ENCODE results near the gene GGACT. TPM values are rescaled to one million over a fixed set of nuclear protein-coding genes. Genes with fewer than 3 reads are reported as not detected.
"Not testable (repeated sequence)": the region's sequence is repeated elsewhere in the genome, so short reads cannot be mapped to it uniquely, and the experiment has no call there.

Gene GGACT
- total and polyA plus RNA-seq, 12 donors: 1.8 to 16.0 (median 10.2) TPM

DNA sequence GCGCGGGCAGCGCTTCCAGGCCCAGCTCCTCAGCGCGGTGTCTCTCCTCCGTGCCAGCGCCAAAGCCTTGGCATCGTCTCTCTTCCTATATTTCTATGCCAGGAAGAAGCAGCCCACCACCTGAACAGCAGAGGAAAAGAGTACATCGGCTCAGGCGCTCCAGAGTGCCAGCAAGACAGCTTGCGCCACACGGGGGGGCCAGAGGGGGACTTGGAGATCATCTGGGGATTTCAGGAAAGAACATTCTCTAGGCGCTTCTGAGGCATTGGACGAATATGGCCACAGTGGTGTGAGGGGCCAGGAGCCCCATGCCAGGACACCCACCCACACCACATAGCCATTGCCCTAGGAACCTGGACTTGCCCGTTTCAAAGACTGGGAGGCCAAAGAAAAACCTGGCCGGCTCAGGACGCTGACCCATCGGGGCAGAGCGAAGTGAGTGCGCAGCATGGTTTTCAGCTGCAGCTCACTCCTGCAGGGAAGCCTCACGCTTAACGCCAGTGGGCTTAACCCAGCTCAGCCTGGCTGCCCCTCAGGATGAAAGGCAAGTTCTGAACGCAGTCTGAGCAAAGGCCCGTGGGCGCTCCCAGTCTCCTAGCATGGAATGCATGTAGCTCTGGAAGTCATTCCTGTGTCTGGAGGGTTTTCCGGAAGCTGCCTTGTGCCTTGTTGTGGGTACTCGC, 62.1 kb downstream of the GGACT start:
- 90 to 98% (median 92%) methylated on average over 19 to 27 of the region's 27 CpGs for WGBS, 4 donors
- Histone ChIP-seq H3K36me3 (replicated peaks in 1 of 2) (peaks cover 0 to 4% of the 10 kb centered on the region in 2 donors), H3K9me3 (replicated peaks in 1 of 3) (no peaks in the 10 kb centered on the region), H3K4me3 (no peak overlapping the region), H3K4me1 (replicated peaks in 1 of 2) (peaks cover 0 to 3% of the 10 kb centered on the region in 2 donors), H3K27me3 (no peaks in the 10 kb centered on the region), H3K27ac (no peak overlapping the region)
- DNase-seq: no peak
- no peak for TF ChIP-seq POLR2A (IDR thresholded peaks at IDR 0.05)
- TF ChIP-seq, protein P1, sequence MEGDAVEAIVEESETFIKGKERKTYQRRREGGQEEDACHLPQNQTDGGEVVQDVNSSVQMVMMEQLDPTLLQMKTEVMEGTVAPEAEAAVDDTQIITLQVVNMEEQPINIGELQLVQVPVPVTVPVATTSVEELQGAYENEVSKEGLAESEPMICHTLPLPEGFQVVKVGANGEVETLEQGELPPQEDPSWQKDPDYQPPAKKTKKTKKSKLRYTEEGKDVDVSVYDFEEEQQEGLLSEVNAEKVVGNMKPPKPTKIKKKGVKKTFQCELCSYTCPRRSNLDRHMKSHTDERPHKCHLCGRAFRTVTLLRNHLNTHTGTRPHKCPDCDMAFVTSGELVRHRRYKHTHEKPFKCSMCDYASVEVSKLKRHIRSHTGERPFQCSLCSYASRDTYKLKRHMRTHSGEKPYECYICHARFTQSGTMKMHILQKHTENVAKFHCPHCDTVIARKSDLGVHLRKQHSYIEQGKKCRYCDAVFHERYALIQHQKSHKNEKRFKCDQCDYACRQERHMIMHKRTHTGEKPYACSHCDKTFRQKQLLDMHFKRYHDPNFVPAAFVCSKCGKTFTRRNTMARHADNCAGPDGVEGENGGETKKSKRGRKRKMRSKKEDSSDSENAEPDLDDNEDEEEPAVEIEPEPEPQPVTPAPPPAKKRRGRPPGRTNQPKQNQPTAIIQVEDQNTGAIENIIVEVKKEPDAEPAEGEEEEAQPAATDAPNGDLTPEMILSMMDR (IDR thresholded peaks at IDR 0.05): no peak
- intact Hi-C loops (cut with DNase I): no loop called here

DNA sequence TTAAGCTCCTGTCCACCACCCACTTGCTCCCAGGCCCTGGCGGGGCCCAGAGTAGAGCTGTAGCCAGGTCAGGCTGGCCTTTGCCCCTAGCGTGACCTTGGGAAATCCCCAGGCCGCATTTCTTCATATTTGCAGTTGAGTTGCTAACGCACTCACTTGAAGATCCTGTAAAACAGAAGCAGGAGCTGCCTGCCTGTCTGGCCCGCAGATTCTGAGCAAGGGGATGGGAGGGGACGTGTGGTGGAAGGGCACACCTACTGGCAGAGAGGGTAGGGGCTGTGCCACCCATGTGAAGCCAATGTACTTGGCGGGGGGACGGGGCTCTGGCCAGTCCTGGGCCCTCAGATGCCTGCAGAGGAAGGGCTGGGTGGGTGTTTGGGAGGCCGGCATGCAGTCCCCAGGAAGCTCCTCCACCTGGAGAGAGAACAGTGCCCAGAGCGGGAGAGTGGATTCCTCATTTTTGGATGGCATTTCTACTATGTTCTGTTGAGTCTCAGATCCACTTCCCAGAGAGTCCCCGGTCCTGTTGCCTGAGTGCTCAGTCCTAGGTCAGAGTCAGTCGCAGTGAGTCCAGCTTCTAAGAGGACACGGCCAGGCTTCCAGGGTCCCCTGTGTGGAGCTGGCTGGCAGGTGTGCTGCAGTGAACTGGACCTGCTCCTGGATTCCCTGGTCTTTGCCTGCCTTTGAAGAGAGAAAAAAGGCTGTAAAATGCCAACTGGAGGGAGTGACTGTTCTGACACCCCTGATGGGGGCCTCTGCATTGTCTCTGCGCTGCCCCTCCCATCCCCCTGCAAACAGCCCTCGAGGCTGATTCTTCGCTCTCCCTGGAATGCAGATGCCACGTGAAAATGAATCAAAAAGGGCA, 62.9 kb downstream of the GGACT start:
- WGBS, 4 donors: 88 to 94% (median 92%) methylated on average over 9 to 17 of the region's 17 CpGs
- peaks cover 0 to 4% of the 10 kb centered on the region in 2 donors for H3K36me3 ChIP-seq (replicated peaks in 1 of 2)

DNA sequence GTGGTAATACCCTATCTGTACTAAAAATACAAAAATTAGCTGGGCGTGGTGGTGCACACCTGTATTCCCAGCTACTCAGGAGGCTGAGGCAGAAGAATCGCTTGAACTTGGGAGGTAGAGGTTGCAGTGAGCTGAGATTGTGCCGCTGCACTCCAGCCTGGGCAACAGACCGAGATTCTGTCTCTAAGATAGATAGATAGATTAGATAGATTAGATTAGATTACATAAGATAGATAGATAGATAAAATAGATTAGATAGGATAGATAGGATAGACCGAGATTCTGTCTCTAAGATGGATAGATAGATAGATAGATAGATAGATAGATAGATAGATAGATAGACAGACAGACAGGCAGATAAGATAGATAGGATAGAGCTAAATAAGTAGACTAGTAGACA, 63.9 kb downstream of the GGACT start:
- H3K4me1 ChIP-seq (replicated peaks in 1 of 2); H3K9me3 ChIP-seq (replicated peaks in 1 of 3); H3K36me3 ChIP-seq (replicated peaks in 1 of 2); intact Hi-C loops (cut with DNase I); DNase-seq; H3K27ac ChIP-seq; H3K27me3 ChIP-seq; H3K4me3 ChIP-seq: not testable (repeated sequence)
- 73 to 82% (median 74%) methylated on average over 5 of the region's 5 CpGs for WGBS, 4 donors

More for the DNA sequence above, 62.9 kb downstream of the GGACT start:
- TF ChIP-seq POLR2A (IDR thresholded peaks at IDR 0.05): no peak
- TF ChIP-seq, protein P1 (IDR thresholded peaks at IDR 0.05): no peak
- no peaks in the 10 kb centered on the region for H3K9me3 ChIP-seq (replicated peaks in 1 of 3)
- H3K4me3 ChIP-seq: no peak overlapping the region
- no peaks in the 10 kb centered on the region for H3K27me3 ChIP-seq
- DNase-seq: no peak
- no peak overlapping the region for H3K27ac ChIP-seq
- peaks cover 0 to 3% of the 10 kb centered on the region in 2 donors for H3K4me1 ChIP-seq (replicated peaks in 1 of 2)
- intact Hi-C loops (cut with DNase I): no loop called here

DNA sequence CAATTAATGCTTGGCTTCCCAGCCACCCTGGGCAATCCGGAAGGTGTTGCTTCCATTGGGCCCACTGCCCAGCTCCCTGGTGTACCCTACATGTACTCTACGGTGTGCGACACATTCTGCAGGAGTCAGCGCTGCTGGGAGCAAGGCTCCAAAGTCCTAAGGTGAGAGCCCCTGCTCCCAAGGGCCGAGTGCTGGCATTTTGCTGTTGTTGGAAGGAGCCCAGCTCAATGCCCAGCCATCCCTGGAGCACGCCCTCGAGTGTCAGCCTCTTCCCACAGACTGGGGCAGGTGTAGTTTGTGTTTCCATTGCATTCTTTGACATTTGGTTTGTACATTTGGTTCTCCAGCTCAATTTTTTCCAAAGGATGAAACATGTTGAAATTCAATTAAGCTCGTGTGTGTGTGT, 64.6 kb downstream of the GGACT start:
- H3K9me3 ChIP-seq (replicated peaks in 1 of 3): no peaks in the 10 kb centered on the region
- H3K4me1 ChIP-seq (replicated peaks in 1 of 2): no peaks in the 10 kb centered on the region
- H3K4me3 ChIP-seq: no peak overlapping the region
- no peak for TF ChIP-seq POLR2A (IDR thresholded peaks at IDR 0.05)
- H3K27ac ChIP-seq: no peak overlapping the region
- H3K36me3 ChIP-seq (replicated peaks in 1 of 2): no peaks in the 10 kb centered on the region
- 85 to 96% (median 91%) methylated on average over 6 to 8 of the region's 8 CpGs for WGBS, 4 donors
- no peaks in the 10 kb centered on the region for H3K27me3 ChIP-seq
- intact Hi-C loops (cut with DNase I): no loop called here
- no peak for DNase-seq

DNA sequence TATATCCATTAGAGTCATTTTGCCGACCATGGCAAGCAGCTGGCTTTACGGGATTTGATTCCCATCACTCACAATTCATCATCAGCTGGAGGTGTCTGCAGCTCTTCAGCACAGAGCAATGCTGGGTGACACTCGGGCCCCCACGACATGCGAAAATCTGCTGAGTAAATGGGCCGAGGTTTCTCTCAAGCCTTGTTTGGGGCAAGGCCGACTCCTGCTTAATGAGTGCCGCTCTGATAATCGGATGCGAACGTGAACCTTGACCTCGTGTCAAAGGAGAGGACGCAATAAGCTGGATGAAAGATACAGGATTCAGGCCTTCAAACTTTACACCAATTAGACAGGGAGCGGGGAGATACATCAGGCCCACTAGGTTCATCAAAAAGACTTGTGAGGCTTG, 65.2 kb downstream of the GGACT start:
- no peak overlapping the region for H3K4me3 ChIP-seq
- intact Hi-C loops (cut with DNase I): no loop called here
- TF ChIP-seq, protein P1 (IDR thresholded peaks at IDR 0.05): no peak
- no peak for TF ChIP-seq POLR2A (IDR thresholded peaks at IDR 0.05)
- no peaks in the 10 kb centered on the region for H3K27me3 ChIP-seq
- no peaks in the 10 kb centered on the region for H3K36me3 ChIP-seq (replicated peaks in 1 of 2)
- no peak overlapping the region for H3K27ac ChIP-seq
- no peak for DNase-seq
- WGBS, 4 donors: 95 to 98% (median 96%) methylated on average over 14 of the region's 14 CpGs
- H3K4me1 ChIP-seq (replicated peaks in 1 of 2): no peaks in the 10 kb centered on the region
- no peaks in the 10 kb centered on the region for H3K9me3 ChIP-seq (replicated peaks in 1 of 3)

All from adrenal gland (tissue), 12 donors.